ENCODE measurements around the gene SNX13. TPM values are rescaled to one million over a fixed set of nuclear protein-coding genes. Genes with fewer than 3 reads are reported as not detected.

SNX13 gene
- total and polyA plus RNA-seq, 12 donors, result 7.1 to 57.7 (median 44.6) TPM

DNA sequence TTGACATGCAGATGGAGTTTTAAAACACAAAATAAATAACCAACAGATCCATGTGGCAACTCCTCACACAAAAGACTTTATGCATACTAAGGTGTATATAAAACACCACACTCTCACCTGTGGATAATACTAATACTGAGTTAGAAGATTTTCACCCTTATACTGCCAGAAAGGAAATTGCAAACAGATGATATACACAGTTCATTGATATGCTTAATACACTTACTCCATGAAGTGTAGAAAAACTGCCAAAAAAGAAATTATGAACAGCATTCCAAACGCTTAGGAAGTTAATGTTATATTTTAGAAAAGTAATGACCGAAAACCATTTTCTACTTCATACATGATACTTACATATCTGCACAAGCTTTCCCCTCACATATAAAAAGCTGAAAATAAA, 17.6 kb upstream of the SNX13 start:
- no peaks in the 10 kb centered on the region for H3K9me3 ChIP-seq
- H3K27me3 ChIP-seq, result no peaks in the 10 kb centered on the region
- DNase-seq, result no peak
- H3K27ac ChIP-seq, result no peak overlapping the region
- no peaks in the 10 kb centered on the region for H3K36me3 ChIP-seq
- no peak for ATAC-seq
- TF ChIP-seq, protein P1, sequence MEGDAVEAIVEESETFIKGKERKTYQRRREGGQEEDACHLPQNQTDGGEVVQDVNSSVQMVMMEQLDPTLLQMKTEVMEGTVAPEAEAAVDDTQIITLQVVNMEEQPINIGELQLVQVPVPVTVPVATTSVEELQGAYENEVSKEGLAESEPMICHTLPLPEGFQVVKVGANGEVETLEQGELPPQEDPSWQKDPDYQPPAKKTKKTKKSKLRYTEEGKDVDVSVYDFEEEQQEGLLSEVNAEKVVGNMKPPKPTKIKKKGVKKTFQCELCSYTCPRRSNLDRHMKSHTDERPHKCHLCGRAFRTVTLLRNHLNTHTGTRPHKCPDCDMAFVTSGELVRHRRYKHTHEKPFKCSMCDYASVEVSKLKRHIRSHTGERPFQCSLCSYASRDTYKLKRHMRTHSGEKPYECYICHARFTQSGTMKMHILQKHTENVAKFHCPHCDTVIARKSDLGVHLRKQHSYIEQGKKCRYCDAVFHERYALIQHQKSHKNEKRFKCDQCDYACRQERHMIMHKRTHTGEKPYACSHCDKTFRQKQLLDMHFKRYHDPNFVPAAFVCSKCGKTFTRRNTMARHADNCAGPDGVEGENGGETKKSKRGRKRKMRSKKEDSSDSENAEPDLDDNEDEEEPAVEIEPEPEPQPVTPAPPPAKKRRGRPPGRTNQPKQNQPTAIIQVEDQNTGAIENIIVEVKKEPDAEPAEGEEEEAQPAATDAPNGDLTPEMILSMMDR (IDR thresholded peaks at IDR 0.05), result no peak
- intact Hi-C loops (cut with DNase I), result no loop called here
- H3K4me1 ChIP-seq, result no peaks in the 10 kb centered on the region
- WGBS, 2 donors, result 86 to 90% methylated on average over 2 of the region's 2 CpGs
- no peak overlapping the region for H3K4me3 ChIP-seq

DNA sequence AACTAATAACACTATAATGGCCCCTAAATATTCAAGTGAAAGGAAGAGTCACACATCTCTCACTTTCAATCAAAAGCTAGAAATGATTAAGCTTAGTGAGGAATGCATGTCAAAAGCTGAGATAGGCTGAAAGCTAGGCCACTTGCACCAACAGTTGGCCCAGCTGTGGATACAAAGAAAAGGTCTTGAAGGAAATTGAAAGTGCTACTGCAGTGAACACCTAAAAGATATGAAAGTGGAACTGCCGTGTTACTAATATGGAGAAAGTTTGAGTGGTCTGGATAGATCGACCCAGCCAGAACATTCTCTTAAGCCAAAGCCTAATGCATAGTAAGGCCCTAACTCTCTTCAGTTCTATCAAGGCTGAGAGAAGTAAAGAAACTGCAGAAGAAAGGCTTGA, 12.1 kb upstream of the SNX13 start:
- DNase-seq (no peak), ATAC-seq (no peak)
- intact Hi-C loops (cut with DNase I), result loop anchor here in 1 of 10 donors (1.0 kb wide), 1 partner anchor 19 kb away; no protein-coding TSS in a partner anchor
- Histone ChIP-seq H3K4me3 (no peak overlapping the region), H3K36me3 (no peaks in the 10 kb centered on the region), H3K27me3 (no peaks in the 10 kb centered on the region), H3K9me3 (no peaks in the 10 kb centered on the region), H3K4me1 (peaks cover 0 to 9% (median 0%) of the 10 kb centered on the region in 9 donors), H3K27ac (no peak overlapping the region)
- TF ChIP-seq, protein P1 (IDR thresholded peaks at IDR 0.05), result no peak
- 91 to 95% methylated on average over 2 of the region's 2 CpGs for WGBS, 2 donors

DNA sequence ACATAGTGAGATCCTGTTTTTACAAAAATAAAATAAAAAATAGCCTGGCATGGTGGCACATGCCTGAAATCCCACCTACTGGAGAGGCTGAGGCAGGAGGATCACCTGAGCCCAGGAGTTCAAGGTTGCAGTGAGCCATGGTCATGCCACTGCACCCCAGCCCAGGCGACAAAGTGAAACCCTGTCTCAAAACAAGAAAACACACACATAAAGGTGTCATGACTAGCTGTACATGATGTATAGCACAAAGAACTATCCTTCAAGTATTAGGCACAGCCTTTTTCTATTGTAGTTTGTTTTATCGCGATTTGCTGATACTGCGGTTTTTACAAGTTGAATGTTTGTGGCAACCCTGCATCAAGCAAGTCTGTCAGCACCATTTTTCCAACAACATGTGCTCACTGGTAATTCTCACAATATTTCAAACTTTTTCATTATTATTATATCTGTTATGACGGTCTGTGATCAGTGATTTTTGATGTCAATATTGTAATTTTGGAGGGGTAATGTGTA, 11.5 kb upstream of the SNX13 start:
- H3K4me1 ChIP-seq, result peaks cover 0 to 15% (median 3%) of the 10 kb centered on the region in 9 donors
- ATAC-seq, result no peak
- 97% methylated on average over 5 of the region's 5 CpGs for whole genome bisulfite sequencing, 2 donors
- no peaks in the 10 kb centered on the region for H3K9me3 ChIP-seq
- no peak for DNase-seq
- H3K36me3 ChIP-seq, result no peaks in the 10 kb centered on the region
- H3K4me3 ChIP-seq, result no peak overlapping the region
- H3K27ac ChIP-seq, result no peak overlapping the region
- no peaks in the 10 kb centered on the region for H3K27me3 ChIP-seq
- intact Hi-C loops (cut with DNase I), result loop anchor here in 1 of 10 donors (1.0 kb wide), 1 partner anchor 20 kb away; no protein-coding TSS in a partner anchor
- TF ChIP-seq, protein P1 (IDR thresholded peaks at IDR 0.05), result no peak

DNA sequence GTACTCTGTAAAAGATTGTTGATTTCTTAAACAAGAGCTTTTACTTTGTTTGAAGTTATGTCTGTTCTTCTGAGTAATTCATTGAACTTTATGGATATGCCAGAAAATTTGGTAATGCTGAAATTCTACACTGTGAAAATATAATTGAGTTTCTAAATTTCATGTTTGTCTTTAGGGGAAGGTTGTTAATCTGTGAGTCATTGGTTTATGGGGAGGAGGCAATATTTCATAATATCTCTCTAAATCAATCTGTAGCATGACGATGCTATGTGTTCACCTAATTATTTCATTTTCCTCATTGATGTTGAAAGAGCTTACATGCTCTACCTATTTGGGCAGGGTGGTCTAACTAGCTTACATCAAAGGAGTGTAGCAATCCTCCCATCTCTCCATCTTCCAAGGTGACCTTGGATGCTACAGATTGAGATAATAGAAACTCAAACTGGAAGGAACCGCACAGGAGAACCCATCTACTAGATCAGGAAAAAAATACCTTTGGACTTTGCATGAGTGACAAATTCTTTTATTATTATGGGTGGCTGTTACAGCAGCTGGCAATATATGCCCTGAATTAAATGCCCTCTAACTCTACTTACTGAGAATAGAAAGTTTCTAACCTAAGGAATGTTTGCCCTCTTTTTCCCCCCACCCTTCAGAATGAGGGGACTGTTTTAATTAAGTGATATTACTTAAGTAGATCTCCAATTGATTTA, 8.4 kb upstream of the SNX13 start:
- WGBS, 2 donors, result 87 to 89% methylated on average over 2 of the region's 2 CpGs

More for the DNA sequence above, 8.4 kb upstream of the SNX13 start:
- H3K27me3 ChIP-seq, result no peaks in the 10 kb centered on the region
- H3K27ac ChIP-seq, result no peak overlapping the region
- TF ChIP-seq, protein P1 (IDR thresholded peaks at IDR 0.05), result no peak
- intact Hi-C loops (cut with DNase I), result loop anchor here in 3 of 10 donors (10.0 kb wide), 2 partner anchors 174 to 264 kb away; no protein-coding TSS in a partner anchor
- H3K36me3 ChIP-seq, result no peaks in the 10 kb centered on the region
- no peak overlapping the region for H3K4me3 ChIP-seq
- no peak for ATAC-seq
- peaks cover 0 to 17% (median 3%) of the 10 kb centered on the region in 9 donors for H3K4me1 ChIP-seq
- no peaks in the 10 kb centered on the region for H3K9me3 ChIP-seq
- no peak for DNase-seq
